ENCODE measurements around the gene EIF3I. TPM values are rescaled to one million over a fixed set of nuclear protein-coding genes. Genes with fewer than 3 reads are reported as not detected.

The EIF3I gene
- total and polyA plus RNA-seq, 10 of the 15 experiments (the other 5 are each of a cell fraction or from before 2014, with no cell fraction given): 208 to 606 (median 352) TPM

- no peak for TF ChIP-seq CHD1 (IDR thresholded peaks at IDR 0.05; ENCODE audit: low read depth, low read length)
- no peak for TF ChIP-seq CREM (IDR thresholded peaks at IDR 0.05; ENCODE audit: low read depth)
- TF ChIP-seq GATAD2B (conservative IDR thresholded peaks at IDR 0.05; ENCODE audit: low read depth): peak; percentile 83
- peak; percentile 73 for TF ChIP-seq IKZF1 (conservative IDR thresholded peaks at IDR 0.05)
- TF ChIP-seq KDM1A (IDR thresholded peaks at IDR 0.05; ENCODE audit: borderline replicate concordance): no peak
- peak; percentile 40 for TF ChIP-seq MYC (IDR thresholded peaks at IDR 0.05; ENCODE audit: insufficient read depth, insufficient read length, insufficient replicate concordance, low read length, severe bottlenecking)
- peak in 1 of 2 experiments; percentile 14; a peak in 1 of 4 replicates for TF ChIP-seq IKZF2 (IDR thresholded peaks at IDR 0.05)
- TF ChIP-seq JUND (IDR thresholded peaks at IDR 0.05; ENCODE audit: low read depth, low read length): no peak
- no peak for TF ChIP-seq EGR1 (IDR thresholded peaks at IDR 0.05; ENCODE audit: borderline replicate concordance in 1 of 2, low read depth in 2 of 2, low read length in 2 of 2)
- TF ChIP-seq BHLHE40 (IDR thresholded peaks at IDR 0.05; ENCODE audit: borderline replicate concordance in 1 of 2, low read depth in 2 of 2, low read length in 1 of 2): peak in 1 of 2 experiments; percentile 51; a peak in 1 of 4 replicates
- TF ChIP-seq HDAC6 (IDR thresholded peaks at IDR 0.05; ENCODE audit: unreplicated experiment): no peak
- TF ChIP-seq FOXK2 (IDR thresholded peaks at IDR 0.05): no peak
- 0 out of 2 replicates have a peak, but pooled peaks have one; percentile 51 for TF ChIP-seq NR2F1 (conservative IDR thresholded peaks at IDR 0.05)
- TF ChIP-seq, protein P1, sequence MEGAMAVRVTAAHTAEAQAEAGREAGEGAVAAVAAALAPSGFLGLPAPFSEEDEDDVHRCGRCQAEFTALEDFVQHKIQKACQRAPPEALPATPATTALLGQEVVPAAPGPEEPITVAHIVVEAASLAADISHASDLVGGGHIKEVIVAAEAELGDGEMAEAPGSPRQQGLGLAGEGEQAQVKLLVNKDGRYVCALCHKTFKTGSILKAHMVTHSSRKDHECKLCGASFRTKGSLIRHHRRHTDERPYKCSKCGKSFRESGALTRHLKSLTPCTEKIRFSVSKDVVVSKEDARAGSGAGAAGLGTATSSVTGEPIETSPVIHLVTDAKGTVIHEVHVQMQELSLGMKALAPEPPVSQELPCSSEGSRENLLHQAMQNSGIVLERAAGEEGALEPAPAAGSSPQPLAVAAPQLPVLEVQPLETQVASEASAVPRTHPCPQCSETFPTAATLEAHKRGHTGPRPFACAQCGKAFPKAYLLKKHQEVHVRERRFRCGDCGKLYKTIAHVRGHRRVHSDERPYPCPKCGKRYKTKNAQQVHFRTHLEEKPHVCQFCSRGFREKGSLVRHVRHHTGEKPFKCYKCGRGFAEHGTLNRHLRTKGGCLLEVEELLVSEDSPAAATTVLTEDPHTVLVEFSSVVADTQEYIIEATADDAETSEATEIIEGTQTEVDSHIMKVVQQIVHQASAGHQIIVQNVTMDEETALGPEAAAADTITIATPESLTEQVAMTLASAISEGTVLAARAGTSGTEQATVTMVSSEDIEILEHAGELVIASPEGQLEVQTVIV (IDR thresholded peaks at IDR 0.05; ENCODE audit: borderline replicate concordance, partially characterized antibody): no peak
- no peak for TF ChIP-seq TARDBP (IDR thresholded peaks at IDR 0.05; ENCODE audit: borderline replicate concordance)
- TF ChIP-seq SREBF2 (IDR thresholded peaks at IDR 0.05; ENCODE audit: low read length): no peak
- TF ChIP-seq LARP7 (IDR thresholded peaks at IDR 0.05): peak; percentile 16; the same call in 1 of the 2 replicates
- no peak for TF ChIP-seq FOXM1 (IDR thresholded peaks at IDR 0.05; ENCODE audit: low read depth, low read length)
- TF ChIP-seq YY1 (IDR thresholded peaks at IDR 0.05; ENCODE audit: low read depth, low read length): no peak
- peak; percentile 10; the same call in 1 of the 2 replicates for TF ChIP-seq SMC3 (IDR thresholded peaks at IDR 0.05; ENCODE audit: borderline replicate concordance, low read length)
- TF ChIP-seq CEBPZ (IDR thresholded peaks at IDR 0.05; ENCODE audit: low read depth, low read length): no peak
- TF ChIP-seq ELK1 (IDR thresholded peaks at IDR 0.05; ENCODE audit: low read depth, low read length): no peak
- TF ChIP-seq JUNB (IDR thresholded peaks at IDR 0.05): no peak
- TF ChIP-seq NBN (IDR thresholded peaks at IDR 0.05): no peak
- no peak for TF ChIP-seq ZNF207 (IDR thresholded peaks at IDR 0.05; ENCODE audit: borderline replicate concordance)
These were observed 18.1 kb downstream of the EIF3I start (continued) for GRCh38 chr1:32240140-32240951.

Measured in GM12878 (cell line).